Activated T-helper 1 cell treated with anti-CD3 and anti-CD28 coated beads, Interleukin-12 subunit alpha, Interleukin-12 subunit beta, Interleukin-2, Interleukin-4 antibody, amounts not matched to agents 30 ng/mL and 10 ng/mL and 1 ng/mL, durations not matched to agents 14 hours and 24 hours and 36 hours (primary cell): Measurements from ENCODE around the gene DNAJA2. TPM values are rescaled to one million over a fixed set of nuclear protein-coding genes. Genes with fewer than 3 reads are reported as not detected.
A peak's percentile ranks its signal among the peaks of the same experiment; 100 is the strongest.

Source experiments
- DNase-seq: peaks from one replicate; pipeline ENCODE4 v3.0.0; 2021; ENCODE audit warnings: low spot score
- H3K27ac Mint-ChIP-seq: one replicate; pipeline ENCODE4 v1.8.0; 2021; ENCODE audit warnings: mild to moderate bottlenecking, mixed read lengths
- H3K27me3 Mint-ChIP-seq: one replicate; pipeline ENCODE4 v1.8.0; 2022; ENCODE audit warnings: mild to moderate bottlenecking, moderate library complexity, mixed read lengths; ENCODE audit not compliant: insufficient read depth
- H3K36me3 Mint-ChIP-seq: one replicate; pipeline ENCODE4 v1.8.0; 2021; ENCODE audit warnings: low read depth, mixed read lengths
- H3K4me1 Mint-ChIP-seq: one replicate; pipeline ENCODE4 v1.8.0; 2021; ENCODE audit warnings: low read depth, mixed read lengths
- H3K4me3 Mint-ChIP-seq: one replicate; pipeline ENCODE4 v1.8.0; 2021; ENCODE audit warnings: mild to moderate bottlenecking, moderate library complexity, mixed read lengths
- H3K9me3 Mint-ChIP-seq: one replicate; pipeline ENCODE4 v1.8.0; 2021; ENCODE audit warnings: mixed read lengths
- intact Hi-C: fragments of 100-400 bp; cut with micrococcal nuclease; formaldehyde crosslinking; loops from one replicate; pipeline ENCODE4 v1.15.1; 2024
- total RNA-seq: library from RNA; stranded (reverse); gene quantifications from 2 replicates; pipeline ENCODE4 v1.2.3, GENCODE V29; 2022

Gene DNAJA2
- total RNA-seq, 1 donor from 2014 or later: 83.6 TPM

DNA sequence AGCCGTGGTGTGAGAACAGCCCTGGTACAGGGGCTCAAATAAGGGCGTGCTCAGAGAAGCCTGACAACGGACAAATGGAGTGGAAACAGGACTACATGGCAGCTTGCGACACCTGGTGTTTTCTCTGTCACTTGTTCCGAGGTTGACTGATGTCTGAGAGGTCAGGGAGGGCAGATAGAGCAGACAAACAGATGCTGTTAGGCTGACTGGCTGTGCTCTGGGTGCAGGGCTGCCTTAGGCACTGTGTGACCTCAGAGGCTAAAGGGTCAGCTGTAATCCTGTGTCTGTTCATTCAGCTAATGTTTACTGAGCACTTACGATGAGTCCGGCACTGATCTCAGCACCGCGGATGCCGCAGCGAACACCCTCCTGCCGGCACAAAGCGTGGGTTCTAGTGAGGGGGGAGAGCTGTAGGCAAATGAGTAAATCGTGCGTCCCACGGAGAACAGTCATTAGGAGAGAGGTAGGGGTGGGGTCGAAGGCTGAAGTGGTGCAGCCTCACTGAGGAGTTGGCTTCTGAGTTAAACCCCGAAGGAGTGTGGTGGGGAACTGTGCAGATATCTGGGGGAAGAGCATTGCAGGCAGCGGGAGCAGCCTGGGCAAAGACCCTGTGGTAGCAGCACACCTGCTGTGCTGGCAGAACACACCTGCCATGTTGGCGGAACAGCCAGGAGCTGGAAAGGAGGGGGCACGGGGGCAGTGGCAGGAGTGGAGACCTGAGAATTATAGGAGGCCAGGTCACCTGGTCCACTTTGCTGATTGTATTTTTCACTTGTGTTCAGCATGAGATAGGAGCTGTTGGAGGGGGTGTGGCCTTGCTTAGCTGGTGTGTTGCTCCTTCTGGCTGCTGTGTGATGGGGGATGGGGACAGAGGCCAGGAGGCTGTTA, 54.3 kb downstream of the DNAJA2 start:
- Mint-ChIP-seq H3K27ac (no peak overlapping the region), H3K4me1 (no peaks in the 10 kb centered on the region), H3K27me3 (no peaks in the 10 kb centered on the region), H3K9me3 (no peaks in the 10 kb centered on the region), H3K4me3 (no peak overlapping the region), H3K36me3 (peaks cover 15% of the 10 kb centered on the region)
- intact Hi-C loops: no loop called here
- no peak for DNase-seq

DNA sequence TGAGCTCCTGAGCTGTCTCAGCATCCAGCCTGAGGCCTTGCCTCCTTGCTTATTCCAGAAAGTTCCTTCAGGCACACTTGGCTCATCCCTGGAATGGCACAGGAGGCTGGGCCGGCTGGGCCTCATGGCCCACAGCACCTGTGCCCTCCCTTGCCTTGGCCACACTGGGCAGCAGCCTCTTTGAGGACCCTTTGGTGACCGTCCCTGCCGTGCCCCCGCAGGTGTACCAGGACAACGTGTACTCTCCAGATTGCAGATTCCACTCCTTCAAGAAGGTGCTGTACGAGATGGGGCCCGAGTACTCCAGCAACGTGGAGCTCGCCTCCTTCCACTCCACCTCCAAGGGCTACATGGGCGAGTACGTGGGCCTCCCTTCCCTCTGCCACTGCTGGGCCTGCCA, 55.1 kb downstream of the DNAJA2 start:
- H3K4me3 Mint-ChIP-seq: no peak overlapping the region
- intact Hi-C loops: no loop called here
- no peaks in the 10 kb centered on the region for H3K4me1 Mint-ChIP-seq
- no peaks in the 10 kb centered on the region for H3K9me3 Mint-ChIP-seq
- no peaks in the 10 kb centered on the region for H3K27me3 Mint-ChIP-seq
- H3K36me3 Mint-ChIP-seq: peaks cover 13% of the 10 kb centered on the region
- DNase-seq: no peak
- H3K27ac Mint-ChIP-seq: no peak overlapping the region

DNA sequence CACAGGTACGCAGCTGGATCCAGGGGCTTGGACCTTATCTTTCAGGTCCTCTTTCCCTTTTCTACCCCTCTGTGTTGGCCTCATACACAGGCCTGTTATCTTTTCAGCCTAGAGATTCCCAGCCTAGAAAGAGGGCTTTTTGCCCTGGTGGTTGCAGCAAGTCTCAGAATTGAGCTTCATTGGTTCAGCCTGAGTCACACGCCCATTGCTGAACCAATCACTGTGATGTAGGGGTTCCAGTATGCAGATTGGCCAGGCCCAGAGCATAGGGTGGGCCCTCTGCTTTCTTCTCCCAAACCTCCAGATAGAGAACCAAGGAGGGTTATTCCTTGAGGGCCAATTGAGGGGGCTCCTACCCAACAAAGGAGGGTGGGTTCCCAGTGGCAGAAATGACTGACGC, 56.5 kb downstream of the DNAJA2 start:
- H3K4me1 Mint-ChIP-seq: no peaks in the 10 kb centered on the region
- peaks cover 12% of the 10 kb centered on the region for H3K36me3 Mint-ChIP-seq
- H3K4me3 Mint-ChIP-seq: no peak overlapping the region
- intact Hi-C loops: no loop called here
- no peaks in the 10 kb centered on the region for H3K9me3 Mint-ChIP-seq
- H3K27me3 Mint-ChIP-seq: no peaks in the 10 kb centered on the region
- no peak overlapping the region for H3K27ac Mint-ChIP-seq
- no peak for DNase-seq

DNA sequence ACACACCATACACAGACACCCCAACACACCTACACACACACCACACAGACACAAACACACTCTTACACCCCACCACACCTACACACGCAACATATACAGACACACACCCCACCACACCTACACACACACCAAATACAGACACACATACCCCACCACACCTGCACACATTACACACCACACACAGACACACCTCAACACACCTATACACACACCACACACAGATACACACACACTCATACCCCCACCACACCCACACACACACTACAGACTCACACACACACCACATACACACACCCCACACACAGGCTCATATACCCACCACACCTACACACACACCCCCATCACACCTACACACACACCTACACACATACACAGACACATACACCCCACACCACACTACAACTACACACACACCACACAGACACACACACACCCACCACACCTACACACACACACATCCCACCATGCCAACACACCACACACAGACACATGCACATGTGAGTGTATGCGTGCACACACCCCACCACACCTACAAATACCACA, 57.9 kb downstream of the DNAJA2 start:
- Mint-ChIP-seq H3K36me3 (peaks cover 14% of the 10 kb centered on the region), H3K27ac (peak overlapping the region; percentile 1), H3K9me3 (no peaks in the 10 kb centered on the region), H3K4me1 (peaks cover 8% of the 10 kb centered on the region), H3K27me3 (no peaks in the 10 kb centered on the region), H3K4me3 (no peak overlapping the region)
- intact Hi-C loops: no loop called here
- no peak for DNase-seq

DNA sequence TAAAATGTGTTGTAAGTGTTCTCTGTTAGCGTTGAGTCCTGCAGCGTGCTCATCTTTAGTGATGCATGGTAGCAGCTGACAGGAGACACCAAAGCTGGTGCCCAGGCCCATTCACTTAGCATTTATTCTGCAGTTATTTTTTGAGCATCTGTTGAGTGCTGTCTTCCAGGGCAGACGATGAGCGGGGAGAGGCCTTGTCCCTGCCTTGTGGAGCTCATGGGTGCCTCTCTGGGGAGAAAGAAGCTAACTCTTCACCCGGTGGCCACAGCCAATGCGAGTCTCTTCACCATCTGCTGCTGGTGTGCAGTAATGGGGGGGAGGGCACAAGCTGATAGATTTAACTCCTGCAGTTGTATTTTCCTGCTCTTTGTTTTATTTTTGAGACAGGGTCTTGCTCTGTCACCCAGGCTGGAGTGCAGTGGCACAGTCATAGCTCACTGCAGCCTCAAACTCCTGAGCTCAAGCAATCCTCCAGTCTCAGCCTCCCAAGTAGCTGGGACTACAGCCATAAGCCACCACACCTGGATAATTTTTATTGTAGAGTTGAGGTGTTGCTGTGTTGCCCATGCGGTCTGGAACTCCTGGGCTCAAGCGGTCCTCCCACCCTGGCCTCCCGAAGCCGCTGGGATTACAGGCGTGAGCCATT, 58.8 kb downstream of the DNAJA2 start:
- H3K27me3 Mint-ChIP-seq: no peaks in the 10 kb centered on the region
- peaks cover 14% of the 10 kb centered on the region for H3K36me3 Mint-ChIP-seq
- peaks cover 8% of the 10 kb centered on the region for H3K4me1 Mint-ChIP-seq
- no peak overlapping the region for H3K27ac Mint-ChIP-seq
- no peaks in the 10 kb centered on the region for H3K9me3 Mint-ChIP-seq
- intact Hi-C loops: no loop called here
- DNase-seq: no peak
- H3K4me3 Mint-ChIP-seq: no peak overlapping the region

DNA sequence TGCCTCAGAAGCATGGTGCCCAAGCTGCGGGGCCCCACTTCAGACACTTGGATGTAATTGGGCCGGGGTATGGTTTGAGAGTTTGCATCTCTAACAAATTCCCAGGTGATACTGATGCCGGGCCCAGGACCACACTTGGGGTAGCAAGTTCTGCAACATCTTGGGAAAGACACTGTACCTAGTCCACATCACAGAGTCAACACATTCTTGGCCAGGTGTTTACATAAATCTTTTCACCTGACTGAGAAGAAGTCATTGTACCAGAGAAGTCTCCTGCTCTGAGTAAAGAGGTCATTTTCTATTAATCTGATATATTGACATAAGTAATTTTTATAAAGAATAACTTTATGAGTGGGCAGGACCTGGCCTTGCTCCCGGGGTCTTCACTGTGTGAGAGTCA, 61.8 kb downstream of the DNAJA2 start:
- H3K27me3 Mint-ChIP-seq: no peaks in the 10 kb centered on the region
- no peak overlapping the region for H3K4me3 Mint-ChIP-seq
- H3K36me3 Mint-ChIP-seq: peaks cover 10% of the 10 kb centered on the region
- H3K27ac Mint-ChIP-seq: no peak overlapping the region
- H3K4me1 Mint-ChIP-seq: peaks cover 16% of the 10 kb centered on the region
- H3K9me3 Mint-ChIP-seq: no peaks in the 10 kb centered on the region
- no peak for DNase-seq
- intact Hi-C loops: loop anchor here (1.0 kb wide), 1 partner anchor 27 kb away; the partner anchor contains the start of gene GPT2

DNA sequence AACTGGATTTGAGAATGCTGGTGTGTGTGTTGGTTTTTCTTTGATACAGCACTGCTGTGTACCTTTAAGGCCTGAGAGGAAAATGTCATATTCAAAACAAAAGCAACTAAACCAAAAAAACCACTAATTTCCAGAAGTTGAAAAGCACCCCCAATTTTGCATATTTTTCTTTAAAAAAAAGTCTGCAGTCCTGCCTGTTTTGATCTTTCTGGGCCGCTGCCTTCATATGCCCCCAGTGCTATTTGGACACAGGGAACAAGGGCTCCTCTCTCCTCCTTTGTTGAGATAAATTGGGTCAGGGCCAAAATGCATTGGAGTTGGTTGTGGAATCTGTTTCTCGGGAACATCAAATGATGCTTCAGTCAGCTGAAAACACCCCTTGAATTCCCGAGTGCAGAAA, 62.4 kb downstream of the DNAJA2 start:
- peaks cover 10% of the 10 kb centered on the region for H3K36me3 Mint-ChIP-seq
- no peaks in the 10 kb centered on the region for H3K9me3 Mint-ChIP-seq
- no peaks in the 10 kb centered on the region for H3K27me3 Mint-ChIP-seq
- H3K4me3 Mint-ChIP-seq: no peak overlapping the region
- DNase-seq: no peak
- intact Hi-C loops: loop anchor here (1.0 kb wide), 1 partner anchor 27 kb away; the partner anchor contains the start of gene GPT2
- H3K27ac Mint-ChIP-seq: peak overlapping the region; percentile 72
- H3K4me1 Mint-ChIP-seq: peaks cover 16% of the 10 kb centered on the region

DNA sequence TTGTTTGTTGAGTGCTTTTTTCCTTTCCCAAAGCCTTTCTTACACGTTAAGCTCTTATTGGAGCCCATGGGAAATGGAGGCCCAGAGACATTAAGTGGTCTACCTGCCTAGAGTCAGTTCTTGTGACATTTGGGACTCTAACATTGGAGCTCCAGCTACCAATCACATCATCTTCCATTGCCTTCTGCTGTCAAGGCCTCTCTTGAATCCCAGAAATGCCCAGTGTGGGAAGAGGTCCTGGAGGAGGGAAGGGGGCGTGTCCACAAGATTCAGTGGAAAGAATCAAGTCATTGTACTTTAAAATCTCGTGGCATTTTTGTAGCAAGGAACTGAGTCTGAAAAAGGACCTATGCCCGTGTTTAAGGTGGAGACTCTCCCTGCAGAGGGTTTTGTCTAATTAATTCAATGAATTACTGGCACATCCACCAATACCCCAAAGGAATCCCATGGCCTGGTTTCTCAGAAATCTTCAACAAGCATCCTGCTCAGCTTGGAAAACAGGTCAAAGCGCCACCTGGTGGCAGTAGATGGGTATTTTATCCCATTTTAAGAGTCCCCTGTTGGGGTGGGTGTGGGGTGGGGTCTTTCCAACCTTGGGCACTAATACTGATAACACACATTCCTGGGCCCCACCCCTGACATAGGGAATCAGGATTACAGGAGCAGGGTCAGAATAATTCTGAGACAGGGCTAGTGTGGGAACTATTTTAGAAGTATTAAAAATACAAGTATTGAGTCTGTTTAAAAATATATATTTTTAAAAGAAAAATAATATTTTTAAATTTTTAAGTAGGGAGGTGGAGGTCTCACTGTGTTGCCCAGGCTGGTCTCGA, 64.7 kb downstream of the DNAJA2 start:
- peak; percentile 37 for DNase-seq
- H3K4me3 Mint-ChIP-seq: no peak overlapping the region
- H3K4me1 Mint-ChIP-seq: peaks cover 16% of the 10 kb centered on the region
- H3K27ac Mint-ChIP-seq: peak overlapping the region; percentile 34
- intact Hi-C loops: loop anchor here (1.0 to 2.0 kb wide), 4 partner anchors 54 to 235 kb away; partner anchors contain the start of genes C16orf87, ORC6 and VPS35
- no peaks in the 10 kb centered on the region for H3K27me3 Mint-ChIP-seq
- H3K36me3 Mint-ChIP-seq: peaks cover 5% of the 10 kb centered on the region
- no peaks in the 10 kb centered on the region for H3K9me3 Mint-ChIP-seq

DNA sequence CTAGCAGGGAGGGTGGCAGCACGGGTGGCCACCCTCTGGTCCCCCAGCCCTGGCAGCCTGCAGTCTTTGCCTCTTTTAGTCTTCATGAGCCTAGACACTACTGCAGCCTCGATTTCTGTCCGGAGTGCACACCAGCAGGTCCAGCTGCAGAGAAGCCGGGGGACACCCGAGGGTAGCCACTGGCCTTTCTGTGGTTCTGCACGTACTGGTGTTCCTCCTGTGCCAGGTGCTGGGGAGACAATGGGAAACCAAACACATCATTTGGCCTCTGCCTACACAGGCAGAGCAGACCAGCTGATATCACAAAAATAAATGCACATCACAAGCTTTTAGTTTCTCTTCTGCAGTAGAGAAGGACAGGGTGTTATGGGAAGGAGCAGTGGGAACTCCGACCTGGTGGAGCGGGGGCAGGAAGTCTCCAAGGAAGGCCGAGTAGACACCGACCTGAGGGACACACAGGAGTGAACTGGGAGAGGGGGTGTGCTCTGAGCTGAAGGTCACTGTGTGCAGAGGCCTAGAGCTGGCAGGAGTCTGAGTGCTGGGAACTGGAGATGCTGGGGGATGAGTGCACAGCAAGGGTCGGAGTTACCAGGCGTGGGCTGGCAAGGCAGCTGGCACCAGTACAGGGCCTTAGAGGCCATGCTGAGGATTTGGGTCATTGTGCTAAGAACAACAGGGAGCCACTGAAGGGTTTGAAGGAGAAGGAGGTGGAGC, 66.3 kb downstream of the DNAJA2 start:
- Mint-ChIP-seq H3K27ac (peak overlapping the region; percentile 33), H3K27me3 (no peaks in the 10 kb centered on the region)
- intact Hi-C loops: no loop called here

DNA sequence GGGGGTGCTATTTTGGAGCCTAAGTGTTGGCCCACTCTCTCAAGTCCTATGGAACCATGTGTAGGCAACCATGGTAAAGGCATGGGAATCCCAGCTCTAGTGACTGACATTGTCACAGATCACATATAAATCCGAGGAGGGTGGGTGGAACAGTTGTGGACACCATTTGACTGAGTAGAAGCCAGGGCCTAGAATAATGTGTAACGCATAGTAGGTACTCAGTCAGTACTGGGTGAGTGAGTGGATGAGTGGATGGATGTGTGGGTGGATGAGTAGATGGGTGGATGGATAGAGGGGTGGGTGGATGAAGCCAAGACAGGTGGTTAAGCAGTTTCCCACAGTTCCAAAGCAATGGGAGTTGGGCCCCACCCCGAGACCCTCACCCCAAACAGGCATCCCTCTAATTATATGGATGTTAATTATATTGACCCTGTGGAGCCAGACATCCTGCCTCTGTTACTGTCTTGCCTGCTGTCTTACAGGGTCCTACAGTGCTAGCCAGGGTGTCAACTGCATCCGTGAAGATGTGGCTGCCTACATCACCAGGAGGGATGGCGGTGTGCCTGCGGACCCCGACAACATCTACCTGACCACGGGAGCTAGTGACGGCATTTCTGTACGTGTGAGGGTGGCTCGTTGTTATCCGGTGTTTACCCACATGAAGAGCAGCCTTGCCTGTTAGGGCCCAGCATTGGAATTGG, 67.0 kb downstream of the DNAJA2 start:
- H3K9me3 Mint-ChIP-seq: no peaks in the 10 kb centered on the region

More for the DNA sequence above, 66.3 kb downstream of the DNAJA2 start:
- Mint-ChIP-seq H3K4me3 (no peak overlapping the region), H3K4me1 (peaks cover 16% of the 10 kb centered on the region), H3K9me3 (no peaks in the 10 kb centered on the region), H3K36me3 (peaks cover 4% of the 10 kb centered on the region)
- DNase-seq: no peak

More for the DNA sequence above, 67.0 kb downstream of the DNAJA2 start:
- intact Hi-C loops: no loop called here
- Mint-ChIP-seq H3K27me3 (no peaks in the 10 kb centered on the region), H3K36me3 (peaks cover 4% of the 10 kb centered on the region), H3K4me3 (no peak overlapping the region), H3K4me1 (peaks cover 16% of the 10 kb centered on the region), H3K27ac (no peak overlapping the region)
- DNase-seq: no peak
